Retinal pigment epithelial cell (primary cell): Measurements from ENCODE around the gene TSHZ3.

ENCODE experiments used
- DNase-seq: peaks from one replicate; pipeline ENCODE4 v3.0.0-alpha.2; 2010; ENCODE audit warnings: low read depth
- H3K4me3 ChIP-seq: 2 replicates; pipeline ENCODE4 v1.5.1; 2011; ENCODE audit warnings: mild to moderate bottlenecking, low read length, control low read depth, moderate library complexity
- TF ChIP-seq, protein P1 (sequence below): conservative IDR thresholded peaks from 2 replicates; pipeline ENCODE4 v1.5.1; 2011; ENCODE audit warnings: low read depth, low read length, control low read depth, inconsistent platforms

Gene TSHZ3

GRCh38 chr19:31351056-31351854 lies 2.0 kb upstream of the TSHZ3 start:
- peak overlapping the region; percentile 46 for H3K4me3 ChIP-seq
- TF ChIP-seq, protein P1, sequence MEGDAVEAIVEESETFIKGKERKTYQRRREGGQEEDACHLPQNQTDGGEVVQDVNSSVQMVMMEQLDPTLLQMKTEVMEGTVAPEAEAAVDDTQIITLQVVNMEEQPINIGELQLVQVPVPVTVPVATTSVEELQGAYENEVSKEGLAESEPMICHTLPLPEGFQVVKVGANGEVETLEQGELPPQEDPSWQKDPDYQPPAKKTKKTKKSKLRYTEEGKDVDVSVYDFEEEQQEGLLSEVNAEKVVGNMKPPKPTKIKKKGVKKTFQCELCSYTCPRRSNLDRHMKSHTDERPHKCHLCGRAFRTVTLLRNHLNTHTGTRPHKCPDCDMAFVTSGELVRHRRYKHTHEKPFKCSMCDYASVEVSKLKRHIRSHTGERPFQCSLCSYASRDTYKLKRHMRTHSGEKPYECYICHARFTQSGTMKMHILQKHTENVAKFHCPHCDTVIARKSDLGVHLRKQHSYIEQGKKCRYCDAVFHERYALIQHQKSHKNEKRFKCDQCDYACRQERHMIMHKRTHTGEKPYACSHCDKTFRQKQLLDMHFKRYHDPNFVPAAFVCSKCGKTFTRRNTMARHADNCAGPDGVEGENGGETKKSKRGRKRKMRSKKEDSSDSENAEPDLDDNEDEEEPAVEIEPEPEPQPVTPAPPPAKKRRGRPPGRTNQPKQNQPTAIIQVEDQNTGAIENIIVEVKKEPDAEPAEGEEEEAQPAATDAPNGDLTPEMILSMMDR = no peak
- no peak for DNase-seq

GRCh38 chr19:31350693-31351055 lies 1.4 kb upstream of the TSHZ3 start:
- H3K4me3 ChIP-seq = peak overlapping the region; percentile 56
- TF ChIP-seq, protein P1 = no peak
- no peak for DNase-seq

DNA sequence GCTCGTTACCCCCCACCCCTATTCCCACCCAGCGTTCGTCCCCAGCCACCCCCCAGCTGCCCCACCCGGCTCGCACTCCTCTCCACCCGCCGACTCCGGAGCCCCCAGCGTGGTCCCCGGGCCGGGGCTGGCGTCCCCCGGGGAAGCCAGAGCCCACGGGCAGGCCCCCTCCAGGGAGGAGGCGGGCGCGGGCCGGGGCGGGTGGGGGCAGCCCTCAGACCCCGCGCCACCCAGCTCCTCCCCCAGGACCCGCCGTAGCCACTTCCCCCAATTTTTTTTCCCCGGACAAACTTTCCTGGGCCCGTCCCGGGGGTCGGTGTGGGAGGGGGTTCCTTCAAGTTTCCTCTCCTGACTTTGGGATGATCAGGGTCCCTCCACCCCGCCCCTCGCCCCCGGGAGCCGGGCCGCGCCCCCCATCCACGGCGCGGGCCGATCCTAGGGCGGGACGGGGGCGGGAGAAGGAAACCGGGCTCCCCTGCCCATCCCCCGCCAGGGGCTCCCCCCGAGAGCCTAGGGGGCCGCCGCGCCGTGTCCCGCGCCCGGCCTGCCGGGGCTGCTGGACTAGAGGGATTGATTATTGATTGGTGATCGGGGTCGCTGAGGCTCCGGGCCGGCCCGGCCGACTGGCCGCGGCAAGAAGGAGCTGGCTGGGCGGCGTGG lies 927 bp upstream of the TSHZ3 start:
- no peak for DNase-seq
- H3K4me3 ChIP-seq = peak overlapping the region; percentile 56
- TF ChIP-seq, protein P1 = no peak

- TF ChIP-seq, protein P1 = no peak
Measured at GRCh38 chr19:31348481-31349159, 616 bp downstream of the TSHZ3 start.

DNA sequence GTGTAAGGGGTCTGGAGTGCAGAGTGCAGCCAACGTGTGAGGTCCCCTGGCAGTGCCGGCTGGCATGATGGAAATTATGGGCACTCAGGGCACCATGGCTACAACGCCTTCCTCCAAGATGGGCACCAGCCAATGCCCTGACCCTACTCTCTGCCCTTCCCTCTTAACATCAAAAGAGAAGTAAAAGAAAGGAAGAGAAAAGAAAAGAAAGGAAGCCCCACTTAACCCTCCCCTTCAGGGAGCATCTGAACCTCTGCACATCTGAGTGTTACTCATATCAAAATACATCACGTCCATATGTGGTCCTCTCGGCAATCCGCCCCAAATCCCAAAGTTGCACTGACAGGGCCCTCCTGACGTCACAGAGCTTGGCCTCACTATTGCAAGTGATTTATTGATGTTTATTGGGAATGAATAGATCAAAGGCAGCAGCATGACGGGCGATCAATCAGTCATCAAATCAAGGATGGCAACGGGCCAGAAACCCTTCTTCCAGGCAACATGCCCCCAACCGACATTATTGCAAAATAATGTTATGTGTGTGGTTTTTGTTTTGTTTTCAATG lies 1.3 kb downstream of the TSHZ3 start:
- H3K4me3 ChIP-seq = peak overlapping the region; percentile 49
- no peak for DNase-seq
- TF ChIP-seq, protein P1 = no peak

More at GRCh38 chr19:31348481-31349159, 616 bp downstream of the TSHZ3 start:
- DNase-seq = no peak
- peak overlapping the region; percentile 49 for H3K4me3 ChIP-seq

- no peak overlapping the region for H3K4me3 ChIP-seq
- TF ChIP-seq, protein P1 = no peak
- no peak for DNase-seq
Measured at GRCh38 chr19:31347354-31347753, 1.9 kb downstream of the TSHZ3 start.
